Hematopoietic multipotent progenitor cell treated with erythropoietin and hydrocortisone succinate and interleukin-3 and kit ligand, for 15 days (in vitro differentiated cells): ENCODE measurements around the gene TSFM.

Source experiments
- DNase-seq: peaks from one replicate; pipeline ENCODE4 v3.0.0-alpha.2; 2015; ENCODE audit warnings: low spot score

TSFM gene

GRCh38 chr12:57746025-57746424, 36.6 kb upstream of the TSFM start:
- DNase-seq = no peak

GRCh38 chr12:57749061-57749460, 33.5 kb upstream of the TSFM start:
- no peak for DNase-seq

GRCh38 chr12:57750561-57751431, 31.8 kb upstream of the TSFM start:
- DNase-seq = no peak

- no peak for DNase-seq
Measured at GRCh38 chr12:57751432-57751787, 31.2 kb upstream of the TSFM start.

GRCh38 chr12:57751788-57752667, 30.6 kb upstream of the TSFM start, which contains the start of gene CDK4:
CDK4 (minus strand) TSS chr12:57752310; CDS start chr12:57751717, 593 bp downstream.
- DNase-seq = peak; percentile 99

- no peak for DNase-seq
Measured at GRCh38 chr12:57752668-57753000, 30.0 kb upstream of the TSFM start.

- DNase-seq = peak; percentile 41
Measured at GRCh38 chr12:57753756-57754337, 28.7 kb upstream of the TSFM start.

GRCh38 chr12:57754411-57755193, 28.0 kb upstream of the TSFM start, which contains the start of gene MARCHF9:
MARCHF9 (plus strand) TSS chr12:57755103; CDS start chr12:57755529, 426 bp downstream.
- peak; percentile 52 for DNase-seq

GRCh38 chr12:57755194-57755453, 27.5 kb upstream of the TSFM start:
- DNase-seq = no peak

GRCh38 chr12:57755454-57756372, 26.9 kb upstream of the TSFM start:
- DNase-seq = no peak

- peak; percentile 72 for DNase-seq
Measured at GRCh38 chr12:57756406-57757341, 25.9 kb upstream of the TSFM start.

- no peak for DNase-seq
Measured at GRCh38 chr12:57757771-57758170, 24.8 kb upstream of the TSFM start.

- no peak for DNase-seq
Measured at GRCh38 chr12:57758552-57759359, 23.8 kb upstream of the TSFM start.

GRCh38 chr12:57759360-57759980, 23.1 kb upstream of the TSFM start:
- DNase-seq = peak; percentile 35

- DNase-seq = no peak
Measured at GRCh38 chr12:57760347-57760982, 22.1 kb upstream of the TSFM start.

GRCh38 chr12:57761391-57761998, 21.1 kb upstream of the TSFM start:
- no peak for DNase-seq

- no peak for DNase-seq
Measured at GRCh38 chr12:57762463-57762862, 20.1 kb upstream of the TSFM start.
